HG02852 (cell line): ENCODE results near the gene BCAS4.

Source experiments
- ATAC-seq: cut with Tn5 transposase; IDR thresholded peaks from one replicate; pipeline ENCODE4 v1.9.1; 2021; ENCODE audit warnings: mild to moderate bottlenecking, moderate library complexity; ENCODE audit not compliant: unreplicated experiment

BCAS4 gene

GRCh38 chr20:50852085-50852484 lies 57.2 kb downstream of the BCAS4 start:
- no peak for ATAC-seq

GRCh38 chr20:50854506-50855249 lies 59.8 kb downstream of the BCAS4 start:
- ATAC-seq, result no peak

- ATAC-seq, result no peak
These were observed 60.9 kb downstream of the BCAS4 start for GRCh38 chr20:50855498-50856474.

GRCh38 chr20:50856475-50857041 lies 61.7 kb downstream of the BCAS4 start:
- no peak for ATAC-seq

- ATAC-seq, result no peak
These were observed 62.5 kb downstream of the BCAS4 start for GRCh38 chr20:50857348-50857747.

GRCh38 chr20:50858525-50858924 lies 63.7 kb downstream of the BCAS4 start:
- ATAC-seq, result no peak

- ATAC-seq, result no peak
These were observed 64.3 kb downstream of the BCAS4 start for GRCh38 chr20:50859161-50859560.

- ATAC-seq, result no peak
These were observed 66.2 kb downstream of the BCAS4 start for GRCh38 chr20:50861012-50861411.

GRCh38 chr20:50862546-50862945 lies 67.7 kb downstream of the BCAS4 start:
- ATAC-seq, result no peak

- ATAC-seq, result no peak
These were observed 70.3 kb downstream of the BCAS4 start for GRCh38 chr20:50865114-50865513.

GRCh38 chr20:50865591-50865990 lies 70.7 kb downstream of the BCAS4 start:
- ATAC-seq, result no peak

- no peak for ATAC-seq
These were observed 71.3 kb downstream of the BCAS4 start for GRCh38 chr20:50866036-50866685.

GRCh38 chr20:50866831-50867230 lies 72.0 kb downstream of the BCAS4 start:
- ATAC-seq, result no peak

GRCh38 chr20:50867805-50868204 lies 72.9 kb downstream of the BCAS4 start:
- ATAC-seq, result no peak

- ATAC-seq, result no peak
These were observed 73.9 kb downstream of the BCAS4 start for GRCh38 chr20:50868509-50869495.

- ATAC-seq, result no peak
These were observed 75.8 kb downstream of the BCAS4 start for GRCh38 chr20:50870561-50871161.

GRCh38 chr20:50872560-50873425 lies 77.9 kb downstream of the BCAS4 start:
- ATAC-seq, result no peak

GRCh38 chr20:50873585-50873984 lies 78.7 kb downstream of the BCAS4 start:
- ATAC-seq, result no peak
